Activated effector memory CD4-positive, alpha-beta T cell treated with anti-CD3 and anti-CD28 coated beads, Interleukin-2, amount 50 U/mL, for 16 hours (primary cell): Measurements from ENCODE around the gene LRRC74B.
"Not testable (repeated sequence)": the region's sequence is repeated elsewhere in the genome, so short reads cannot be mapped to it uniquely, and the experiment has no call there.

Source experiments
- DNase-seq: peaks from one replicate; pipeline ENCODE4 v3.0.0-alpha.2; 2020

The LRRC74B gene

GRCh38 chr22:21045585-21046294 is at the start of gene LRRC74B:
Gene LRRC74B (plus strand): TSS chr22:21045946. CDS start chr22:21045987, 41 bp downstream.
- peak; percentile 84 for DNase-seq

GRCh38 chr22:20996031-20996410 is 49.7 kb upstream of the LRRC74B start:
- no peak for DNase-seq

- no peak for DNase-seq
These were observed 48.9 kb upstream of the LRRC74B start for GRCh38 chr22:20996598-20997535.

GRCh38 chr22:20997536-20998257 is 48.0 kb upstream of the LRRC74B start:
- DNase-seq = no peak

- no peak for DNase-seq
These were observed 47.1 kb upstream of the LRRC74B start for GRCh38 chr22:20998411-20999336.

- no peak for DNase-seq
These were observed 46.2 kb upstream of the LRRC74B start for GRCh38 chr22:20999350-21000206.

- DNase-seq = no peak
These were observed 45.3 kb upstream of the LRRC74B start for GRCh38 chr22:21000207-21000986.

- DNase-seq = no peak
These were observed 44.7 kb upstream of the LRRC74B start for GRCh38 chr22:21000987-21001600.

GRCh38 chr22:21001601-21002325 is 44.0 kb upstream of the LRRC74B start, which contains the start of gene THAP7:
Gene THAP7 (minus strand): TSS chr22:21002118. CDS start chr22:21001911, 207 bp downstream.
- DNase-seq = peak; percentile 99

GRCh38 chr22:21003782-21004181 is 42.0 kb upstream of the LRRC74B start:
- no peak for DNase-seq

- not testable (repeated sequence) for DNase-seq
These were observed 36.5 kb upstream of the LRRC74B start for GRCh38 chr22:21009208-21009607.

GRCh38 chr22:21009638-21010425 is 35.9 kb upstream of the LRRC74B start:
- no peak for DNase-seq

GRCh38 chr22:21010426-21011113 is 35.2 kb upstream of the LRRC74B start:
- no peak for DNase-seq

- DNase-seq = no peak
These were observed 33.0 kb upstream of the LRRC74B start for GRCh38 chr22:21012446-21013407.

GRCh38 chr22:21013657-21014201 is 32.0 kb upstream of the LRRC74B start:
- DNase-seq = no peak

GRCh38 chr22:21014202-21014725 is 31.5 kb upstream of the LRRC74B start:
- DNase-seq = peak; percentile 93
